Erythroblast (primary cell): ENCODE data around the gene SCYL1.
A peak's percentile ranks its signal among the peaks of the same experiment; 100 is the strongest.

Experiments used
- DNase-seq, 2 experiments: peaks; one replicate each; lab custom pipeline; 2025; lab: John Stamatoyannopoulos, UW
- GATA1 ChIP-seq: IDR thresholded peaks from 2 replicates; pipeline ENCODE4 v1.6.1; 2011; ENCODE audit warnings: low read depth, mild to moderate bottlenecking, control low read depth, low read length, moderate library complexity
- POLR2A ChIP-seq: IDR thresholded peaks from 2 replicates; pipeline ENCODE4 v1.6.1; 2011; ENCODE audit warnings: mild to moderate bottlenecking, low read length

SCYL1 gene

GRCh38 chr11:65498977-65499712 lies 25.7 kb upstream of the SCYL1 start, which contains the start of gene MALAT1:
Gene MALAT1 (plus strand): TSS chr11:65499045.
- TF ChIP-seq POLR2A (peak; percentile 99), GATA1 (no peak)
- DNase-seq: peak; percentile 96 to 98

GRCh38 chr11:65499713-65500386 lies 25.0 kb upstream of the SCYL1 start:
- TF ChIP-seq POLR2A (no peak), GATA1 (no peak)
- DNase-seq: peak in 1 of 2 experiments; percentile 69

GRCh38 chr11:65500387-65501185 lies 24.3 kb upstream of the SCYL1 start:
- peak; percentile 94 for TF ChIP-seq POLR2A
- TF ChIP-seq GATA1: no peak
- peak; percentile 75 to 91 for DNase-seq

GRCh38 chr11:65501186-65501471 lies 23.8 kb upstream of the SCYL1 start:
- peak; percentile 65 to 82 for DNase-seq
- TF ChIP-seq GATA1 (no peak), POLR2A (no peak)

- peak; percentile 65 to 82 for DNase-seq
- no peak for TF ChIP-seq GATA1
- peak; percentile 90 for TF ChIP-seq POLR2A
These were observed 23.2 kb upstream of the SCYL1 start for GRCh38 chr11:65501472-65502273.

- TF ChIP-seq POLR2A: no peak
- TF ChIP-seq GATA1: no peak
- no peak for DNase-seq
These were observed 22.7 kb upstream of the SCYL1 start for GRCh38 chr11:65502274-65502554.

GRCh38 chr11:65502555-65503367 lies 22.1 kb upstream of the SCYL1 start:
- peak; percentile 84 to 87 for DNase-seq

GRCh38 chr11:65503368-65503948 lies 21.4 kb upstream of the SCYL1 start:
- DNase-seq: no peak
- no peak for TF ChIP-seq POLR2A
- no peak for TF ChIP-seq GATA1

More at GRCh38 chr11:65502555-65503367, 22.1 kb upstream of the SCYL1 start:
- TF ChIP-seq POLR2A: peak; percentile 85
- TF ChIP-seq GATA1: no peak

- TF ChIP-seq GATA1 (no peak), POLR2A (peak; percentile 89)
- peak in 1 of 2 experiments; percentile 58 for DNase-seq
These were observed 20.8 kb upstream of the SCYL1 start for GRCh38 chr11:65503949-65504673.

- TF ChIP-seq GATA1 (no peak), POLR2A (peak; percentile 40)
- DNase-seq: no peak
These were observed 20.0 kb upstream of the SCYL1 start for GRCh38 chr11:65504674-65505465.
